PC-3 (cell line): ENCODE measurements around the gene EPHB2.

ENCODE experiments used
- EZH2 ChIP-seq: fragments of 300-600 bp; sonication (generic); IDR thresholded peaks from one replicate; pipeline ENCODE4 v1.6.1; 2017; ENCODE audit warnings: antibody characterized with exemption, mild to moderate bottlenecking, low read length; ENCODE audit not compliant: unreplicated experiment
- TF ChIP-seq, protein P1 (sequence below): fragments of 300-600 bp; sonication (generic); conservative IDR thresholded peaks from 2 replicates; pipeline ENCODE4 v1.5.1; 2017; ENCODE audit warnings: antibody characterized with exemption, low read depth, mild to moderate bottlenecking, low read length

DNA sequence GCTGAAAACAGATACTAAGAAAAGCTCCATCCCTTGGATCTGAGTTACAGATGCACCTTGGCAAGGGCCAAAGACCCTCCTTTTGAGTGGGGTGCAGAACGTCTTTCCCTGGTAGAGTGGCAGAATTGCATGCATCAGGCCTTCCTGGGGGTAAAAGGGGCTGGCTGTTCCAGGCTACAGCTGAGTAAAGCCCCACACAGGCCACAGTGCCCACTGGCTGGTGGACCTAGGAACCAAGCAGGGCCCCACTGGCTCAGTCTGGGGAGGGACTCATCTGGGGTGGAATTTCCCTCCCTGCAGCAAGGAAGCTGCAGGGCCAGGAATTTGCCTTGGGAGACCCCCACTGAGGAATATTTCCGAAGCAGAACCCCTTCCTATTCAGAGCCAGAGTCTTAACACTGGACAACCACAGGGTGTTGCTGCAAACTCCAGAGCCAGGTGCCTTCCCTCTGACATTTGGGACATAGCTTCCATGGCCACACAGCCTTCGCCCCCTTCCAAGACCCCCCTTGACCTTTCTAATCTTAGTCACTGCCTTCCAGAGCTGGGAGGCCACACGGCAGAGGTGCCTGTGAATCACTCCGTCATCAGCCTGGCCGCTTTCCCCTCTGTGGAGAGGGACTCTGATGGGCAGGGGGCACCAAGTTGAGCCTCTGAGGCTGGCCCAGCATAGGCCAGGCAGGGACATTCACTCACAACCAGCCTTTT, 209.5 kb downstream of the EPHB2 start:
- TF ChIP-seq, protein P1, sequence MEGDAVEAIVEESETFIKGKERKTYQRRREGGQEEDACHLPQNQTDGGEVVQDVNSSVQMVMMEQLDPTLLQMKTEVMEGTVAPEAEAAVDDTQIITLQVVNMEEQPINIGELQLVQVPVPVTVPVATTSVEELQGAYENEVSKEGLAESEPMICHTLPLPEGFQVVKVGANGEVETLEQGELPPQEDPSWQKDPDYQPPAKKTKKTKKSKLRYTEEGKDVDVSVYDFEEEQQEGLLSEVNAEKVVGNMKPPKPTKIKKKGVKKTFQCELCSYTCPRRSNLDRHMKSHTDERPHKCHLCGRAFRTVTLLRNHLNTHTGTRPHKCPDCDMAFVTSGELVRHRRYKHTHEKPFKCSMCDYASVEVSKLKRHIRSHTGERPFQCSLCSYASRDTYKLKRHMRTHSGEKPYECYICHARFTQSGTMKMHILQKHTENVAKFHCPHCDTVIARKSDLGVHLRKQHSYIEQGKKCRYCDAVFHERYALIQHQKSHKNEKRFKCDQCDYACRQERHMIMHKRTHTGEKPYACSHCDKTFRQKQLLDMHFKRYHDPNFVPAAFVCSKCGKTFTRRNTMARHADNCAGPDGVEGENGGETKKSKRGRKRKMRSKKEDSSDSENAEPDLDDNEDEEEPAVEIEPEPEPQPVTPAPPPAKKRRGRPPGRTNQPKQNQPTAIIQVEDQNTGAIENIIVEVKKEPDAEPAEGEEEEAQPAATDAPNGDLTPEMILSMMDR = no peak
- TF ChIP-seq EZH2 = no peak
